HCT116 (cell line): ENCODE data around the gene ACKR4. TPM values are rescaled to one million over a fixed set of nuclear protein-coding genes. Genes with fewer than 3 reads are reported as not detected.

Source experiments
- ATAC-seq: fragments of 200-7000 bp; cut with Tn5 transposase; 2 replicates; pipeline ENCODE4 v1.9.1; 2020; ENCODE audit warnings: mild to moderate bottlenecking, moderate library complexity
- BruUV-seq: library from RNA; stranded (reverse); fragments of 400-500 nt; replicated peaks from 2 replicates; lab custom pipeline; 2021; lab: Mats Ljungman, UMichigan
- CTCF ChIA-PET: fragments of 300-600 bp; sonication (Branson Sonifier 250); formaldehyde crosslinking; loops from one replicate; lab custom pipeline; 2021; ENCODE audit warnings: antibody characterized with exemption; lab: Charles Lee
- POLR2A ChIA-PET: fragments of 300-600, 350-600 bp; sonication (Branson Sonifier 250); formaldehyde crosslinking; loops from one replicate; lab custom pipeline; 2021; ENCODE audit warnings: antibody characterized with exemption; lab: Charles Lee
- RAD21 ChIA-PET, 2 experiments: fragments of 300-600 bp; sonication (Branson Sonifier 250); formaldehyde crosslinking; loops; one replicate each; lab custom pipeline; 2023; ENCODE audit warnings: low total read pairs in 2 of 2; ENCODE audit not compliant: uncharacterized antibody in 2 of 2, unreplicated experiment in 2 of 2, low non-redundant PET in 1 of 2; lab: Charles Lee
- DNase-seq: peaks from one replicate; pipeline ENCODE4 v3.0.0-alpha.2; 2010; ENCODE audit warnings: low read depth, low spot score
- H2AFZ ChIP-seq: fragments of 200-600 bp; shearing (Covaris generic), sonication (generic); 2 replicates; pipeline ENCODE4 v1.6.1; 2017; ENCODE audit warnings: low read depth, mixed run types, mixed read lengths, antibody characterized with exemption, low read length; ENCODE audit not compliant: poor library complexity, severe bottlenecking
- H3K27ac ChIP-seq: 2 replicates; pipeline ENCODE4 v1.5.1; 2012; ENCODE audit warnings: low read depth, low read length
- H3K27me3 ChIP-seq: fragments of 200-600 bp; sonication (generic); 2 replicates; pipeline ENCODE4 v1.6.1; 2016; ENCODE audit warnings: mixed run types, low read length, mixed read lengths; ENCODE audit not compliant: insufficient read depth
- H3K36me3 ChIP-seq, 2 experiments: fragments of 200-500 bp in 1 of 2; fragments of 200-600 bp in 1 of 2; sonication (Bioruptor generic) in 1 of 2; sonication (generic) in 1 of 2; 2 replicates each; pipeline versions ENCODE4 v1.5.1 to v1.6.1; 2014 to 2016; ENCODE audit warnings: low read length in 2 of 2, inconsistent platforms in 1 of 2, mixed read lengths in 1 of 2, mixed run types in 1 of 2; ENCODE audit not compliant: insufficient read depth in 2 of 2, control insufficient read depth in 1 of 2
- H3K4me1 ChIP-seq, 2 experiments: fragments of 200-600 bp in 1 of 2; sonication (generic) in 1 of 2; 2 replicates each; pipeline versions ENCODE4 v1.5.1 to v1.6.1; 2012 to 2017; ENCODE audit warnings: low read length in 2 of 2, inconsistent platforms in 1 of 2, mild to moderate bottlenecking in 1 of 2, mixed read lengths in 1 of 2, mixed run types in 1 of 2, moderate library complexity in 1 of 2; ENCODE audit not compliant: insufficient read depth in 2 of 2, control insufficient read depth in 1 of 2
- H3K4me2 ChIP-seq: fragments of 200-600 bp; sonication (generic); 2 replicates; pipeline ENCODE4 v1.6.1; 2017; ENCODE audit warnings: mixed run types, low read length, mixed read lengths
- H3K4me3 ChIP-seq, 2 experiments: fragments of 200-600 bp in 1 of 2; sonication (generic) in 1 of 2; replicated peaks in 1 of 2; 2 replicates each; pipeline ENCODE4 v1.5.1; 2011 to 2016; ENCODE audit warnings: low read length in 2 of 2, control low read depth in 1 of 2, low read depth in 1 of 2, mild to moderate bottlenecking in 1 of 2, mixed read lengths in 1 of 2, mixed run types in 1 of 2
- H3K79me2 ChIP-seq: fragments of 200-600 bp; sonication (generic); 2 replicates; pipeline ENCODE4 v1.6.1; 2017; ENCODE audit warnings: mild to moderate bottlenecking, mixed run types, low read length, moderate library complexity, mixed read lengths; ENCODE audit not compliant: insufficient read depth
- H3K9ac ChIP-seq: fragments of 200-600 bp; sonication (generic); 2 replicates; pipeline ENCODE4 v1.6.1; 2016; ENCODE audit warnings: low read length, mixed read lengths
- H3K9me2 ChIP-seq: fragments of 200-600 bp; sonication (generic), shearing (Covaris generic); 2 replicates; pipeline ENCODE4 v1.6.1; 2017; ENCODE audit warnings: mixed run types, mild to moderate bottlenecking, moderate library complexity; ENCODE audit not compliant: insufficient read depth
- H3K9me3 ChIP-seq, 2 experiments: fragments of 200-500 bp in 1 of 2; fragments of 200-600 bp in 1 of 2; sonication (Bioruptor generic) in 1 of 2; sonication (generic) in 1 of 2; 2 replicates each; pipeline ENCODE4 v1.6.1; 2014 to 2017; ENCODE audit warnings: low read length in 2 of 2, mixed read lengths in 2 of 2, inconsistent platforms in 1 of 2, low read depth in 1 of 2, mild to moderate bottlenecking in 1 of 2, mixed run types in 1 of 2, moderate library complexity in 1 of 2; ENCODE audit not compliant: control insufficient read depth in 1 of 2, insufficient read depth in 1 of 2
- H4K20me1 ChIP-seq: fragments of 200-600 bp; sonication (generic), shearing (Covaris generic); 2 replicates; pipeline ENCODE4 v1.6.1; 2017; ENCODE audit warnings: mixed run types, mild to moderate bottlenecking, moderate library complexity; ENCODE audit not compliant: insufficient read depth
- ATF3 ChIP-seq: IDR thresholded peaks from 2 replicates; pipeline ENCODE4 v1.6.1; 2012
- CTCF ChIP-seq, 3 experiments: fragments of 200-600 bp in 1 of 3; sonication (generic) in 1 of 3; IDR thresholded peaks in 2 of 3; conservative IDR thresholded peaks in 1 of 3; 2 replicates each; pipeline ENCODE4 v1.5.1; 2012 to 2017; ENCODE audit warnings: low read depth in 2 of 3, low read length in 2 of 3, antibody characterized with exemption in 1 of 3, borderline replicate concordance in 1 of 3, control low read depth in 1 of 3, mild to moderate bottlenecking in 1 of 3, mixed read lengths in 1 of 3, mixed run types in 1 of 3, moderate library complexity in 1 of 3; ENCODE audit not compliant: insufficient read depth in 1 of 3
- EGR1 ChIP-seq: IDR thresholded peaks from 2 replicates; pipeline ENCODE4 v1.6.1; 2012; ENCODE audit warnings: low read depth
- ELF1 ChIP-seq: IDR thresholded peaks from 2 replicates; pipeline ENCODE4 v1.6.1; 2012; ENCODE audit warnings: low read depth, borderline replicate concordance
- JUND ChIP-seq: IDR thresholded peaks from 2 replicates; pipeline ENCODE4 v1.6.1; 2012
- POLR2A ChIP-seq: IDR thresholded peaks from 2 replicates; pipeline ENCODE4 v1.7.0; 2011; ENCODE audit warnings: borderline replicate concordance; ENCODE audit not compliant: insufficient read depth, insufficient read length; ENCODE audit errors: extremely low read depth
- RAD21 ChIP-seq: IDR thresholded peaks from 2 replicates; pipeline ENCODE4 v1.6.1; 2012; ENCODE audit warnings: low read depth, mild to moderate bottlenecking
- REST ChIP-seq: IDR thresholded peaks from 2 replicates; pipeline ENCODE4 v1.6.1; 2012; ENCODE audit warnings: low read depth
- SIN3A ChIP-seq: IDR thresholded peaks from 2 replicates; pipeline ENCODE4 v1.6.1; 2012; ENCODE audit warnings: low read depth
- SP1 ChIP-seq: IDR thresholded peaks from 2 replicates; pipeline ENCODE4 v1.6.1; 2012; ENCODE audit warnings: low read depth
- SRF ChIP-seq: IDR thresholded peaks from 2 replicates; pipeline ENCODE4 v1.6.1; 2012; ENCODE audit warnings: low read depth
- ZBTB33 ChIP-seq: IDR thresholded peaks from 2 replicates; pipeline ENCODE4 v1.6.1; 2011; ENCODE audit warnings: mild to moderate bottlenecking, low read length, moderate library complexity; ENCODE audit not compliant: insufficient replicate concordance; ENCODE audit errors: extremely low read depth
- intact Hi-C: fragments of 100-400 bp; cut with micrococcal nuclease; formaldehyde crosslinking; loops from 2 replicates; pipeline ENCODE4 v1.10.0; 2022
- total RNA-seq: library from RNA; stranded (reverse); gene quantifications from one replicate; pipeline ENCODE4 v1.2.1, GENCODE V29; 2021; ENCODE audit not compliant: unreplicated experiment

ACKR4 gene
- total RNA-seq, 1 experiment from 2014 or later: 0.12 TPM

GRCh38 chr3:132622761-132623160 is 25.7 kb downstream of the ACKR4 start:
- H3K9ac ChIP-seq: no peak overlapping the region
- ChIA-PET POLR2A (no interaction called here), RAD21 (no interaction called here)
- H3K27ac ChIP-seq: no peak overlapping the region
- no peaks in the 10 kb centered on the region for H3K79me2 ChIP-seq
- no peak overlapping the region for H3K4me2 ChIP-seq
- no peak for TF ChIP-seq EGR1
- no peak for TF ChIP-seq SRF
- TF ChIP-seq, all 23 proteins: peak for 0
- no peak for ATAC-seq
- CTCF ChIA-PET: interaction anchor here (2.1 kb wide), 1 partner anchor 19 kb away, joined by 6 read pairs; no protein-coding TSS in a partner anchor
- Histone ChIP-seq H3K4me1 (no peaks in the 10 kb centered on the region), H2AFZ (no peak overlapping the region), H4K20me1 (no peaks in the 10 kb centered on the region), H3K27me3 (no peaks in the 10 kb centered on the region), H3K9me2 (no peaks in the 10 kb centered on the region), H3K4me3 (no peak overlapping the region), H3K9me3 (no peaks in the 10 kb centered on the region), H3K36me3 (no peaks in the 10 kb centered on the region)
- intact Hi-C loops: no loop called here
- no TSS peak for BruUV-seq
- no peak for DNase-seq

- ChIA-PET CTCF (interaction anchor here (2.1 kb wide), 1 partner anchor 18 kb away, joined by 6 read pairs; no protein-coding TSS in a partner anchor), POLR2A (no interaction called here), RAD21 (no interaction called here)
- DNase-seq (no peak), ATAC-seq (no peak)
- no peaks in the 10 kb centered on the region for H3K9me3 ChIP-seq
- H3K79me2 ChIP-seq: no peaks in the 10 kb centered on the region
- no peak overlapping the region for H3K9ac ChIP-seq
- TF ChIP-seq ELF1 (no peak), ZBTB33 (no peak), POLR2A (no peak), JUND (no peak), SIN3A (no peak), ATF3 (no peak), SP1 (no peak), SRF (no peak), CTCF (IDR thresholded peaks at IDR 0.05 in 2 of 3, conservative IDR thresholded peaks at IDR 0.05 in 1 of 3; ENCODE audit: borderline replicate concordance in 1 of 3, insufficient read depth in 1 of 3, low read depth in 2 of 3, low read length in 2 of 3) (no peak), REST (no peak), RAD21 (no peak)
- H3K27ac ChIP-seq: no peak overlapping the region
- intact Hi-C loops: no loop called here
- no peaks in the 10 kb centered on the region for H3K36me3 ChIP-seq
- H3K4me2 ChIP-seq: no peak overlapping the region
- no peaks in the 10 kb centered on the region for H3K4me1 ChIP-seq
- no TSS peak for BruUV-seq
- no peaks in the 10 kb centered on the region for H4K20me1 ChIP-seq
- H2AFZ ChIP-seq: no peak overlapping the region
- H3K27me3 ChIP-seq: no peaks in the 10 kb centered on the region
- no peak overlapping the region for H3K4me3 ChIP-seq
- H3K9me2 ChIP-seq: no peaks in the 10 kb centered on the region
Observed at GRCh38 chr3:132623646-132624045, 26.6 kb downstream of the ACKR4 start.
